K562 (cell line): ENCODE measurements around the gene LIPH. TPM values are rescaled to one million over a fixed set of nuclear protein-coding genes. Genes with fewer than 3 reads are reported as not detected.
A peak's percentile ranks its signal among the peaks of the same experiment; 100 is the strongest.

Experiments used
- ATAC-seq: fragments of 200-7000 bp; cut with Tn5 transposase; 3 replicates; pipeline ENCODE4 v1.9.1; 2020; ENCODE audit warnings: moderate library complexity
- BruUV-seq: library from RNA; stranded (reverse); fragments of 400-500 nt; replicated peaks from 2 replicates; lab custom pipeline; 2021; lab: Mats Ljungman, UMichigan
- CTCF ChIA-PET: fragments of 300-600 bp; formaldehyde crosslinking; extraction: SDS; loops from one replicate; lab custom pipeline; 2021; ENCODE audit warnings: low intra/inter-chr PET ratio; lab: Yijun Ruan, JAX
- POLR2A ChIA-PET: fragments of 300-600, 350-650 bp; sonication (Branson Sonifier 250); formaldehyde crosslinking; extraction: SDS; loops from one replicate; lab custom pipeline; 2021; ENCODE audit warnings: antibody characterized with exemption, inconsistent platforms; lab: Yijun Ruan, JAX
- DNase-seq, 4 experiments: peaks; one replicate each; pipeline versions ENCODE4 v3.0.0 to v3.0.0-alpha.2; 2011 to 2018; ENCODE audit warnings: low spot score in 3 of 4, mixed read lengths in 3 of 4; ENCODE audit errors: extremely low read depth in 1 of 4
- FAIRE-seq: peaks from 2 replicates; lab custom pipeline; 2011; peaks lifted over from hg19 to GRCh38; lab: Jason Lieb, UNC
- H2AFZ ChIP-seq: 2 replicates; pipeline ENCODE4 v1.6.0; 2011; ENCODE audit warnings: low read depth, low read length, control low read depth, inconsistent platforms
- H3K27ac ChIP-seq: fragments of 200-600 bp; 3 replicates; pipeline ENCODE4 v1.8.0; 2011; ENCODE audit warnings: low read depth, mild to moderate bottlenecking, control low read depth, inconsistent platforms, low read length, moderate library complexity, mixed read lengths; ENCODE audit errors: extremely low read depth
- H3K27me3 ChIP-seq, 2 experiments: fragments of 300-600 bp in 1 of 2; 2 replicates in 1 of 2; 3 replicates in 1 of 2; pipeline versions ENCODE4 v1.6.0 to v1.8.0; 2011; ENCODE audit warnings: inconsistent platforms in 2 of 2, low read length in 2 of 2, mild to moderate bottlenecking in 1 of 2, mixed read lengths in 1 of 2, moderate library complexity in 1 of 2; ENCODE audit not compliant: control insufficient read depth in 2 of 2, insufficient read depth in 2 of 2
- H3K36me3 ChIP-seq: fragments of 300-600 bp; 3 replicates; pipeline ENCODE4 v1.8.0; 2011; ENCODE audit warnings: mild to moderate bottlenecking, low read length, inconsistent platforms; ENCODE audit not compliant: control insufficient read depth, insufficient read depth
- H3K4me1 ChIP-seq, 2 experiments: fragments of 200-600 bp in 1 of 2; replicated peaks in 1 of 2; 2 replicates in 1 of 2; 3 replicates in 1 of 2; pipeline versions ENCODE4 v1.5.1 to v1.8.0; 2011; ENCODE audit warnings: inconsistent platforms in 2 of 2, low read length in 2 of 2, mild to moderate bottlenecking in 1 of 2, mixed read lengths in 1 of 2, moderate library complexity in 1 of 2; ENCODE audit not compliant: control insufficient read depth in 2 of 2, insufficient read depth in 2 of 2
- H3K4me2 ChIP-seq: 2 replicates; pipeline ENCODE4 v1.6.1; 2011; ENCODE audit warnings: low read length, control low read depth, inconsistent platforms, mixed read lengths; ENCODE audit not compliant: insufficient read depth
- H3K4me3 ChIP-seq: fragments of 200-600 bp; sonication (generic), shearing (Covaris generic); 2 replicates; pipeline ENCODE4 v1.5.1; 2016; ENCODE audit warnings: control low read depth, inconsistent platforms
- H3K79me2 ChIP-seq: fragments of 200-600 bp; 3 replicates; pipeline ENCODE4 v1.8.0; 2011; ENCODE audit warnings: low read length, inconsistent platforms; ENCODE audit not compliant: control insufficient read depth, insufficient read depth
- H3K9ac ChIP-seq, 2 experiments: 2 replicates each; pipeline versions ENCODE4 v1.6.0 to v1.6.1; 2011; ENCODE audit warnings: low read depth in 2 of 2, low read length in 2 of 2, control low read depth in 1 of 2, inconsistent platforms in 1 of 2, mild to moderate bottlenecking in 1 of 2, mixed read lengths in 1 of 2; ENCODE audit not compliant: insufficient read depth in 1 of 2
- H3K9me1 ChIP-seq: one replicate; pipeline ENCODE4 v1.6.0; 2011; ENCODE audit warnings: inconsistent platforms, mild to moderate bottlenecking, low read length, moderate library complexity; ENCODE audit not compliant: control insufficient read depth, insufficient read depth
- H3K9me3 ChIP-seq: replicated peaks from 2 replicates; pipeline ENCODE4 v1.5.1; 2011; ENCODE audit warnings: low read depth, low read length, inconsistent platforms; ENCODE audit not compliant: control insufficient read depth, insufficient read depth
- H4K20me1 ChIP-seq: replicated peaks from 2 replicates; pipeline ENCODE4 v1.6.1; 2011; ENCODE audit warnings: low read length, inconsistent platforms, mixed read lengths; ENCODE audit not compliant: control insufficient read depth, insufficient read depth
- BCOR ChIP-seq: fragments of 450-650 bp; IDR thresholded peaks from 2 replicates; pipeline ENCODE4 v1.6.1; 2016
- JUNB ChIP-seq: fragments of 450-650 bp; formaldehyde crosslinking; conservative IDR thresholded peaks from 2 replicates; pipeline ENCODE4 v1.4.0; 2020; ENCODE audit warnings: mild to moderate bottlenecking
- KDM1A ChIP-seq, 2 experiments: fragments of 450-650 bp; IDR thresholded peaks; 2 replicates each; pipeline ENCODE4 v1.6.1; 2016; ENCODE audit warnings: mild to moderate bottlenecking in 2 of 2
- MAFF ChIP-seq: IDR thresholded peaks from 2 replicates; pipeline ENCODE4 v1.6.1; 2012; ENCODE audit warnings: low read length, improper control_type of control experiment
- NFE2 ChIP-seq: IDR thresholded peaks from 2 replicates; pipeline ENCODE4 v1.6.1; 2014; ENCODE audit warnings: antibody characterized with exemption, low read depth
- NFIX ChIP-seq: fragments of 250-450 bp; sonication (Bioruptor Pico); IDR thresholded peaks from 2 replicates; pipeline ENCODE4 v1.4.0; 2020; ENCODE audit warnings: low read depth, mild to moderate bottlenecking, moderate library complexity
- PHF21A ChIP-seq: fragments of 450-650 bp; IDR thresholded peaks from 2 replicates; pipeline ENCODE4 v1.6.1; 2017; ENCODE audit warnings: low read depth, borderline replicate concordance
- RBM25 ChIP-seq: fragments of 200-400 bp; formaldehyde crosslinking; IDR thresholded peaks from 2 replicates; pipeline ENCODE4 v1.6.1; 2018; ENCODE audit warnings: low read length, low read depth, moderate library complexity; ENCODE audit not compliant: severe bottlenecking
- TFAP4 ChIP-seq: sonication (generic); formaldehyde crosslinking; IDR thresholded peaks from 2 replicates; pipeline ENCODE4 v1.8.0; 2022; ENCODE audit warnings: missing genetic modification reagents, mild to moderate bottlenecking, moderate library complexity, borderline replicate concordance
- U2AF2 ChIP-seq: fragments of 200-400 bp; formaldehyde crosslinking; optimal IDR thresholded peaks from 2 replicates; pipeline ENCODE3; 2017; ENCODE audit warnings: low read depth, mild to moderate bottlenecking, low read length
- ZBTB33 ChIP-seq: sonication (generic); formaldehyde crosslinking; IDR thresholded peaks from 2 replicates; pipeline ENCODE4 v1.8.1; 2023; ENCODE audit warnings: mild to moderate bottlenecking, missing genetic modification reagents
- ZFP36 ChIP-seq: fragments of 150-350 bp; IDR thresholded peaks from 2 replicates; pipeline ENCODE4 v1.6.1; 2018; ENCODE audit warnings: low read length, low read depth; ENCODE audit not compliant: partially characterized antibody
- WGBS: fragments of 100-300 bp; shearing (Covaris generic); methylation state at CpG from one replicate; pipeline ENCODE4 v1.1.6; 2016; ENCODE audit warnings: low coverage, mixed read lengths; ENCODE audit not compliant: insufficient coverage; ENCODE audit errors: missing lambda C conversion rate; 5-methylcytosine and 5-hydroxymethylcytosine counted together
- in situ Hi-C: fragments of 300-500 bp; cut with MboI; formaldehyde crosslinking; loops from 4 replicates; pipeline ENCODE4 v1.15.0; 2018; ENCODE audit warnings: inconsistent platforms, mixed read lengths
- intact Hi-C: fragments of 100-400 bp; cut with micrococcal nuclease; formaldehyde crosslinking; loops from 2 replicates; pipeline ENCODE4 v1.14.2; 2022
- polyA plus RNA-seq, 8 experiments: library from polyadenylated mRNA; depleted of rRNA in 4 of 8; stranded (reverse) in 5 of 8; unstranded in 3 of 8; fragments of >200 nt; fragmentation: Nextera tagmentation in 2 of 8; fragmentation: Illumina TruSeq in 1 of 8; extraction: Ambion mirVana in 2 of 8; extraction: Trizol in 1 of 8; gene quantifications; 2 replicates each; pipeline versions ENCODE4 v1.2.1 to v1.2.3, GENCODE V29; 2011 to 2014; ENCODE audit warnings: inconsistent platforms in 1 of 8, missing spikeins in 1 of 8
- total RNA-seq, 7 experiments: library from RNA; depleted of rRNA in 6 of 7; stranded (reverse); fragments of >200 nt in 6 of 7; fragmentation: Illumina TruSeq in 2 of 7; extraction: Trizol in 2 of 7; gene quantifications; 2 replicates each; pipeline versions ENCODE4 v1.2.1 to v1.2.3, GENCODE V29; 2011 to 2021; ENCODE audit warnings: low replicate concordance in 1 of 7

LIPH gene
- total and polyA plus RNA-seq, 9 of the 15 experiments (the other 6 are each of a cell fraction or from before 2014, with no cell fraction given), result 0.73 to 1.8 (median 1.3) TPM

- Histone ChIP-seq H3K27me3 (no peaks in the 10 kb centered on the region), H3K9ac (no peak overlapping the region), H3K36me3 (no peaks in the 10 kb centered on the region), H3K9me1 (no peaks in the 10 kb centered on the region), H3K4me1 (peaks cover 0 to 5% of the 10 kb centered on the region in 2 experiments; a peak in 1 of 5 replicates), H3K4me3 (no peak overlapping the region), H3K9me3 (no peaks in the 10 kb centered on the region), H3K79me2 (no peaks in the 10 kb centered on the region), H2AFZ (no peak overlapping the region), H3K4me2 (no peak overlapping the region), H4K20me1 (no peaks in the 10 kb centered on the region), H3K27ac (no peak overlapping the region)
- no peak for DNase-seq
- in situ Hi-C loops, result no loop called here
- no TSS peak for BruUV-seq
- WGBS, result 43% methylated on average over 5 of the region's 5 CpGs
- CTCF ChIA-PET, result no interaction called here
- intact Hi-C loops, result no loop called here
- no peak for FAIRE-seq
- ATAC-seq, result no peak
- TF ChIP-seq PHF21A (no peak), JUNB (no peak), U2AF2 (no peak), RBM25 (peak; percentile 72), TFAP4 (CRISPR knock-in tag) (no peak), BCOR (0 out of 2 replicates have a peak, but pooled peaks have one; percentile 12), NFIX (CRISPR knock-in tag) (no peak), KDM1A (IDR thresholded peaks at IDR 0.05) (0 out of 4 replicates have a peak, but pooled peaks of 1 of the 2 experiments have one; percentile 12), ZBTB33 (CRISPR knock-in tag) (0 out of 2 replicates have a peak, but pooled peaks have one; percentile 21), ZFP36 (peak; percentile 38), NFE2 (no peak), MAFF (no peak)
- TF ChIP-seq, all 486 proteins: peak for 5
- POLR2A ChIA-PET, result no interaction called here
Observed at GRCh38 chr3:185530856-185531255, 21.5 kb downstream of the LIPH start.
